Gastroesophageal sphincter (tissue), 3 donors: ENCODE measurements around the gene SFMBT2.

ENCODE experiments used
- CTCF ChIP-seq, 4 experiments: fragments of 200-600 bp in 2 of 4; fragments of 450-650 bp in 2 of 4; sonication (generic) in 1 of 4; IDR thresholded peaks; one replicate each; pipeline ENCODE4 v1.5.1; 2017 to 2019; ENCODE audit warnings: antibody characterized with exemption in 4 of 4, mild to moderate bottlenecking in 2 of 4, moderate library complexity in 2 of 4
- POLR2A ChIP-seq, 2 donors: fragments of 450-650 bp; IDR thresholded peaks; one replicate each; pipeline ENCODE4 v1.6.1; 2017; ENCODE audit warnings: antibody characterized with exemption in 2 of 2, mild to moderate bottlenecking in 2 of 2, moderate library complexity in 1 of 2
- POLR2AphosphoS5 ChIP-seq: sonication (generic); formaldehyde crosslinking; IDR thresholded peaks from one replicate; pipeline ENCODE4 v1.6.1; 2017; ENCODE audit warnings: antibody characterized with exemption

- TF ChIP-seq CTCF (IDR thresholded peaks at IDR 0.05) (no peak), POLR2A (IDR thresholded peaks at IDR 0.05) (no peak), POLR2AphosphoS5 (no peak)
Observed at GRCh38 chr10:7308826-7309225, 102.0 kb downstream of the SFMBT2 start.
